IMR-90 (cell line): Measurements from ENCODE around the gene LIN28A. TPM values are rescaled to one million over a fixed set of nuclear protein-coding genes. Genes with fewer than 3 reads are reported as not detected.

Experiments
- ATAC-seq: fragments of 200-7000 bp; cut with Tn5 transposase; 2 replicates; pipeline ENCODE4 v1.9.1; 2020; ENCODE audit warnings: low read depth, mild to moderate bottlenecking, moderate library complexity
- BruUV-seq: library from RNA; stranded (reverse); fragments of 400-500 nt; replicated peaks from 2 replicates; lab custom pipeline; 2021; lab: Mats Ljungman, UMichigan
- CTCF ChIA-PET: fragments of 300-600 bp; formaldehyde crosslinking; extraction: SDS; loops from one replicate; lab custom pipeline; 2021; ENCODE audit warnings: antibody characterized with exemption; lab: Yijun Ruan, JAX
- POLR2A ChIA-PET: fragments of 300-600 bp; sonication (Branson Sonifier 250); formaldehyde crosslinking; loops from one replicate; lab custom pipeline; 2022; ENCODE audit warnings: antibody characterized with exemption; ENCODE audit not compliant: unreplicated experiment; lab: Charles Lee
- DNase-seq: peaks from one replicate; pipeline ENCODE4 v3.0.0; 2013
- H2AFZ ChIP-seq: replicated peaks from 2 replicates; pipeline ENCODE3; 2013; ENCODE audit warnings: low read length, mild to moderate bottlenecking; ENCODE audit not compliant: poor library complexity
- H2AK5ac ChIP-seq: 2 replicates; pipeline ENCODE4 v1.6.1; 2013; ENCODE audit warnings: low read depth, low read length, inconsistent platforms
- H2AK9ac ChIP-seq: replicated peaks from 2 replicates; pipeline ENCODE3; 2013; ENCODE audit warnings: mild to moderate bottlenecking, low read depth, low read length, moderate library complexity; ENCODE audit not compliant: poor library complexity
- H2BK120ac ChIP-seq: 2 replicates; pipeline ENCODE4 v1.6.1; 2013; ENCODE audit warnings: low read depth, low read length, inconsistent platforms
- H2BK15ac ChIP-seq: 3 replicates; pipeline ENCODE4 v1.6.1; 2013; ENCODE audit warnings: low read depth, low read length, inconsistent platforms
- H2BK20ac ChIP-seq: 2 replicates; pipeline ENCODE4 v1.6.1; 2013; ENCODE audit warnings: low read depth, mild to moderate bottlenecking, inconsistent platforms, low read length, moderate library complexity
- H2BK5ac ChIP-seq: 2 replicates; pipeline ENCODE4 v1.6.1; 2013; ENCODE audit warnings: mild to moderate bottlenecking, low read depth, low read length, inconsistent platforms; ENCODE audit not compliant: poor library complexity, severe bottlenecking
- H3K14ac ChIP-seq: replicated peaks from 2 replicates; pipeline ENCODE4 v1.6.1; 2013; ENCODE audit warnings: low read depth, low read length, inconsistent platforms
- H3K18ac ChIP-seq: 2 replicates; pipeline ENCODE4 v1.6.1; 2013; ENCODE audit warnings: low read depth, low read length, control low read depth
- H3K23ac ChIP-seq: 2 replicates; pipeline ENCODE4 v1.6.1; 2013; ENCODE audit warnings: low read depth, low read length, inconsistent platforms
- H3K27ac ChIP-seq: 2 replicates; pipeline ENCODE4 v1.5.1; 2013; ENCODE audit warnings: mild to moderate bottlenecking, control low read depth, low read length; ENCODE audit not compliant: insufficient read depth
- H3K27me3 ChIP-seq: 2 replicates; pipeline ENCODE4 v1.6.1; 2013; ENCODE audit warnings: low read length; ENCODE audit not compliant: control insufficient read depth, insufficient read depth
- H3K36me3 ChIP-seq: 2 replicates; pipeline ENCODE4 v1.6.1; 2013; ENCODE audit warnings: low read length, mixed read lengths; ENCODE audit not compliant: control insufficient read depth, insufficient read depth
- H3K4ac ChIP-seq: 2 replicates; pipeline ENCODE4 v1.6.1; 2013; ENCODE audit warnings: low read depth, low read length, inconsistent platforms
- H3K4me1 ChIP-seq: 2 replicates; pipeline ENCODE4 v1.6.1; 2013; ENCODE audit warnings: low read length, mixed read lengths; ENCODE audit not compliant: control insufficient read depth, insufficient read depth
- H3K4me2 ChIP-seq: 2 replicates; pipeline ENCODE4 v1.6.1; 2013; ENCODE audit warnings: low read depth, mild to moderate bottlenecking, control low read depth, low read length, moderate library complexity
- H3K4me3 ChIP-seq: 2 replicates; pipeline ENCODE4 v1.5.1; 2013; ENCODE audit warnings: low read depth, mild to moderate bottlenecking, control low read depth, low read length, moderate library complexity; ENCODE audit not compliant: insufficient read depth
- H3K56ac ChIP-seq: 2 replicates; pipeline ENCODE4 v1.6.1; 2013; ENCODE audit warnings: low read length, inconsistent platforms; ENCODE audit not compliant: insufficient read depth; ENCODE audit errors: extremely low read depth
- H3K79me1 ChIP-seq, 2 experiments: 2 replicates each; pipeline ENCODE4 v1.6.1; 2013; ENCODE audit warnings: low read length in 2 of 2, inconsistent platforms in 1 of 2, low read depth in 1 of 2
- H3K9ac ChIP-seq: 2 replicates; pipeline ENCODE4 v1.6.1; 2013; ENCODE audit warnings: low read depth, low read length, control low read depth
- H3K9me1 ChIP-seq: 2 replicates; pipeline ENCODE4 v1.6.1; 2013; ENCODE audit warnings: low read length, inconsistent platforms; ENCODE audit not compliant: insufficient read depth
- H3K9me3 ChIP-seq: 2 replicates; pipeline ENCODE4 v1.6.1; 2013; ENCODE audit warnings: low read length; ENCODE audit not compliant: control insufficient read depth, insufficient read depth
- H4K20me1 ChIP-seq: 2 replicates; pipeline ENCODE4 v1.6.1; 2013; ENCODE audit warnings: low read length, inconsistent platforms; ENCODE audit not compliant: insufficient read depth
- H4K5ac ChIP-seq: 2 replicates; pipeline ENCODE4 v1.6.1; 2013; ENCODE audit warnings: mild to moderate bottlenecking, low read depth, low read length, control low read depth
- H4K8ac ChIP-seq, 2 experiments: 2 replicates each; pipeline ENCODE4 v1.6.1; 2013; ENCODE audit warnings: low read depth in 2 of 2, low read length in 2 of 2, control low read depth in 1 of 2, inconsistent platforms in 1 of 2
- H4K91ac ChIP-seq: 2 replicates; pipeline ENCODE4 v1.6.1; 2013; ENCODE audit warnings: low read depth, low read length, inconsistent platforms; ENCODE audit not compliant: insufficient read depth
- POLR2A ChIP-seq: IDR thresholded peaks from 2 replicates; pipeline ENCODE4 v1.6.1; 2012; ENCODE audit warnings: mild to moderate bottlenecking, low read depth, low read length
- RCOR1 ChIP-seq: IDR thresholded peaks from 2 replicates; pipeline ENCODE4 v1.6.1; 2012; ENCODE audit warnings: mild to moderate bottlenecking, low read length, improper control_type of control experiment; ENCODE audit not compliant: insufficient replicate concordance
- USF2 ChIP-seq: fragments of 150-350 bp; IDR thresholded peaks from 2 replicates; pipeline ENCODE4 v1.6.1; 2017; ENCODE audit warnings: mild to moderate bottlenecking, antibody characterized with exemption, low read length, low read depth
- WGBS, 2 experiments: methylation state at CpG; one replicate each; pipeline versions ENCODE4 v1.1.5 to v1.1.7; 2013; ENCODE audit warnings: missing lambda C conversion rate in 2 of 2; ENCODE audit not compliant: insufficient read length in 1 of 2; ENCODE audit errors: extremely low coverage in 2 of 2; 5-methylcytosine and 5-hydroxymethylcytosine counted together
- dilution Hi-C: fragments of 300-500 bp; cut with HindIII; formaldehyde crosslinking; loops from one replicate; pipeline ENCODE4 v1.14.3; 2018; ENCODE audit warnings: low sequenced_read_pairs; ENCODE audit not compliant: unreplicated experiment
- in situ Hi-C: fragments of 300-500 bp; cut with MboI; formaldehyde crosslinking; loops from 3 replicates; pipeline ENCODE4 v1.14.3; 2019; ENCODE audit warnings: low sequenced_read_pairs, inconsistent platforms, mixed read lengths
- intact Hi-C: fragments of 100-400 bp; cut with micrococcal nuclease; formaldehyde crosslinking; loops from 2 replicates; pipeline ENCODE4 v1.10.0; 2022
- polyA plus RNA-seq, 3 experiments: library from polyadenylated mRNA; depleted of rRNA; stranded (reverse); fragments of >200 nt; gene quantifications; 2 replicates each; pipeline ENCODE4 v1.2.3, GENCODE V29; 2012; ENCODE audit warnings: low replicate concordance in 1 of 3
- total RNA-seq: library from RNA; depleted of rRNA; stranded (reverse); fragments of >200 nt; gene quantifications from 2 replicates; pipeline ENCODE4 v1.2.3, GENCODE V29; 2012

Gene LIN28A
- total and polyA plus RNA-seq, 2 of the 4 experiments (the other 2 are of a cell fraction) = not detected

DNA sequence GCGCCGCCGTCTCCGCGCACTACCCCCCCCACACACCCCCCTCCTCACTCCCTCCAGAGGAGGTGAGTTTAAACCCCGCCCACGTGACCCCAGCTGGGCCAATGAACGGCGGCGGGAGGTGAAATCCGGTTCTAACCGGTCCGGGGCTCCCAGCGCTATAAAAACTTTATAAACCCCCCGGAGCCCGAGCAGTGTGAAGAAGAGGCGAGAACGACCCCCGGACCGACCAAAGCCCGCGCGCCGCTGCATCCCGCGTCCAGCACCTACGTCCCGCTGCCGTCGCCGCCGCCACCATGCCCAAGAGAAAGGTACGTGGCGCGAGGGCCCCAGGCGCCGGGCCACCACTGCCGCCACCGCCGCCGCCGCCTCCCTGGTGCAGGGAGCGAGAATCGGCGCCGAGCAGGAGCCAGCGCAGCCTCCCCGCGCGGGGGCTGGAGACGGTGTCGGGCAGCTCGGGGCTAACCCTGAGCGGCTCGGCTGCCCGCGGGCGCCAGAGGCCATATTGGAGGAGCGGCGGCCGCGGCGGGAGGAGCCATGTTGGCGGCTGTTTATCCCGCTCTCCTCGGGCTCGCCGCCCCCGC lies 61.8 kb downstream of the LIN28A start, which contains the start of gene HMGN2:
HMGN2 (plus strand) TSS at position 121 of the 581 bp plus-strand sequence; CDS start at position 294, 173 bp downstream.
- ATAC-seq (peak; percentile 70), DNase-seq (peak; percentile 78)
- dilution Hi-C loops (no loop called here), intact Hi-C loops (no loop called here), in situ Hi-C loops (no loop called here)
- Histone ChIP-seq H4K8ac (peak within 1 kb of the TSS; percentile 83 to 90; a peak in 3 of 4 replicates), H3K4ac (peak within 1 kb of the TSS; percentile 95), H3K4me1 (peaks cover 7% of the 10 kb centered on the region), H3K4me2 (peak within 1 kb of the TSS; percentile 98), H3K9me1 (peaks cover 12% of the 10 kb centered on the region), H3K23ac (peak within 1 kb of the TSS; percentile 86; the same call in 1 of the 2 replicates), H2BK15ac (no peak within 1 kb of the TSS; the same call in 2 of the 3 replicates), H2AFZ (peak within 1 kb of the TSS; percentile 94), H4K5ac (peak within 1 kb of the TSS; percentile 21; the same call in 1 of the 2 replicates), H3K14ac (peak within 1 kb of the TSS; percentile 78; the same call in 1 of the 2 replicates), H3K36me3 (peaks cover 28% of the 10 kb centered on the region), H2BK5ac (peak within 1 kb of the TSS; percentile 95), H3K9me3 (no peaks in the 10 kb centered on the region), H3K56ac (peak within 1 kb of the TSS; percentile 61; the same call in 1 of the 2 replicates), H3K27ac (peak within 1 kb of the TSS; percentile 94), H2AK5ac (peak within 1 kb of the TSS; percentile 87), H4K20me1 (peaks cover 38% of the 10 kb centered on the region), H3K9ac (peak within 1 kb of the TSS; percentile 85), H3K4me3 (peak within 1 kb of the TSS; percentile 90), H3K79me1 (peaks cover 15 to 56% of the 10 kb centered on the region in 2 experiments), H3K27me3 (no peaks in the 10 kb centered on the region), H4K91ac (peak within 1 kb of the TSS; percentile 82), H3K18ac (peak within 1 kb of the TSS; percentile 28), H2BK120ac (peak within 1 kb of the TSS; percentile 74), H2AK9ac (peak within 1 kb of the TSS; percentile 96), H2BK20ac (no peak within 1 kb of the TSS)
- WGBS, 2 experiments = 0% methylated on average over 18 of the region's 69 CpGs; no CpG with 5 or more reads in 1 of the 2 experiments
- ChIA-PET POLR2A (interaction anchor here (0.6 to 1.1 kb wide), 3 partner anchors 14 to 393 kb away, joined by 3 read pairs; no protein-coding TSS in a partner anchor), CTCF (interaction anchor here (0.6 kb wide), 2 partner anchors 840 to 877 kb away, joined by 7 to 8 read pairs; no protein-coding TSS in a partner anchor)
- TF ChIP-seq POLR2A (peak; percentile 70), RCOR1 (no peak), USF2 (peak; percentile 95)
- no TSS peak for BruUV-seq
